HepG2 (cell line): ENCODE data around the gene SLC25A18. TPM values are rescaled to one million over a fixed set of nuclear protein-coding genes. Genes with fewer than 3 reads are reported as not detected.

Experiments used
- GATAD2A ChIP-seq: IDR thresholded peaks from 2 replicates; pipeline ENCODE4 v1.6.1; 2016
- KDM4B ChIP-seq: sonication (generic); formaldehyde crosslinking; IDR thresholded peaks from 2 replicates; pipeline ENCODE4 v1.4.0; 2020; ENCODE audit warnings: missing genetic modification reagents
- PHF8 ChIP-seq: sonication (generic); formaldehyde crosslinking; IDR thresholded peaks from 2 replicates; pipeline ENCODE4 v1.5.0; 2020; ENCODE audit warnings: missing genetic modification reagents
- SMAD9 ChIP-seq: sonication (generic); formaldehyde crosslinking; IDR thresholded peaks from 2 replicates; pipeline ENCODE4 v1.5.1; 2020; ENCODE audit warnings: mild to moderate bottlenecking, missing genetic modification reagents
- ZBTB7A ChIP-seq: sonication (generic); formaldehyde crosslinking; IDR thresholded peaks from 2 replicates; pipeline ENCODE4 v1.8.0; 2022; ENCODE audit warnings: mild to moderate bottlenecking, missing genetic modification reagents
- ZNF224 ChIP-seq: sonication (generic); formaldehyde crosslinking; IDR thresholded peaks from 2 replicates; pipeline ENCODE4 v1.5.0; 2020; ENCODE audit warnings: mild to moderate bottlenecking, missing genetic modification reagents
- ZNF549 ChIP-seq: sonication (generic); formaldehyde crosslinking; IDR thresholded peaks from 2 replicates; pipeline ENCODE4 v1.5.0; 2020; ENCODE audit warnings: missing genetic modification reagents
- ZNF614 ChIP-seq: IDR thresholded peaks from 2 replicates; pipeline ENCODE4 v1.6.1; 2018; ENCODE audit warnings: missing biosample characterization, missing genetic modification reagents, inconsistent platforms, borderline replicate concordance
- ZNF672 ChIP-seq: sonication (generic); formaldehyde crosslinking; IDR thresholded peaks from 2 replicates; pipeline ENCODE4 v1.8.1; 2022; ENCODE audit warnings: missing genetic modification reagents
- ZNF749 ChIP-seq: sonication (generic); formaldehyde crosslinking; IDR thresholded peaks from 2 replicates; pipeline ENCODE4 v1.8.0; 2022; ENCODE audit warnings: mild to moderate bottlenecking, missing genetic modification reagents, moderate library complexity, borderline replicate concordance
- polyA plus RNA-seq, 8 experiments: library from polyadenylated mRNA; depleted of rRNA in 3 of 8; stranded (reverse) in 7 of 8; unstranded in 1 of 8; fragments of >200 nt; fragmentation: Illumina TruSeq in 4 of 8; extraction: Trizol in 4 of 8; gene quantifications; 2 replicates each; pipeline versions ENCODE4 v1.2.1 to v1.2.3, GENCODE V29; 2011 to 2016; ENCODE audit warnings: low read depth in 4 of 8, missing spikeins in 1 of 8, mixed read lengths in 1 of 8; ENCODE audit not compliant: insufficient read depth in 1 of 8
- total RNA-seq, 5 experiments: library from RNA; depleted of rRNA; stranded (reverse); fragments of >200 nt; fragmentation: Illumina TruSeq; extraction: Trizol; gene quantifications; 2 replicates each; pipeline ENCODE4 v1.2.3, GENCODE V29; 2016; ENCODE audit warnings: low read depth in 1 of 5
- TF ChIP-seq, protein P1 (sequence below): sonication (generic); formaldehyde crosslinking; IDR thresholded peaks from 2 replicates; pipeline ENCODE4 v1.5.1; 2020; ENCODE audit warnings: missing genetic modification reagents, mild to moderate bottlenecking, borderline replicate concordance
- TF ChIP-seq, protein P2 (sequence below): sonication (generic); formaldehyde crosslinking; IDR thresholded peaks from 2 replicates; pipeline ENCODE4 v1.4.0; 2020; ENCODE audit warnings: missing genetic modification reagents
- TF ChIP-seq, protein P3 (sequence below): sonication (generic); formaldehyde crosslinking; IDR thresholded peaks from 2 replicates; pipeline ENCODE4 v1.5.0; 2020; ENCODE audit warnings: mild to moderate bottlenecking, missing genetic modification reagents, borderline replicate concordance
- TF ChIP-seq, protein P4 (sequence below): sonication (generic); formaldehyde crosslinking; IDR thresholded peaks from 2 replicates; pipeline ENCODE4 v1.8.0; 2022; ENCODE audit warnings: missing genetic modification reagents, mild to moderate bottlenecking, inconsistent platforms, borderline replicate concordance

SLC25A18 gene
- total and polyA plus RNA-seq, 2 of the 13 experiments (the other 11 are each of a cell fraction or from before 2014, with no cell fraction given) = 0.28 to 0.75 TPM

DNA sequence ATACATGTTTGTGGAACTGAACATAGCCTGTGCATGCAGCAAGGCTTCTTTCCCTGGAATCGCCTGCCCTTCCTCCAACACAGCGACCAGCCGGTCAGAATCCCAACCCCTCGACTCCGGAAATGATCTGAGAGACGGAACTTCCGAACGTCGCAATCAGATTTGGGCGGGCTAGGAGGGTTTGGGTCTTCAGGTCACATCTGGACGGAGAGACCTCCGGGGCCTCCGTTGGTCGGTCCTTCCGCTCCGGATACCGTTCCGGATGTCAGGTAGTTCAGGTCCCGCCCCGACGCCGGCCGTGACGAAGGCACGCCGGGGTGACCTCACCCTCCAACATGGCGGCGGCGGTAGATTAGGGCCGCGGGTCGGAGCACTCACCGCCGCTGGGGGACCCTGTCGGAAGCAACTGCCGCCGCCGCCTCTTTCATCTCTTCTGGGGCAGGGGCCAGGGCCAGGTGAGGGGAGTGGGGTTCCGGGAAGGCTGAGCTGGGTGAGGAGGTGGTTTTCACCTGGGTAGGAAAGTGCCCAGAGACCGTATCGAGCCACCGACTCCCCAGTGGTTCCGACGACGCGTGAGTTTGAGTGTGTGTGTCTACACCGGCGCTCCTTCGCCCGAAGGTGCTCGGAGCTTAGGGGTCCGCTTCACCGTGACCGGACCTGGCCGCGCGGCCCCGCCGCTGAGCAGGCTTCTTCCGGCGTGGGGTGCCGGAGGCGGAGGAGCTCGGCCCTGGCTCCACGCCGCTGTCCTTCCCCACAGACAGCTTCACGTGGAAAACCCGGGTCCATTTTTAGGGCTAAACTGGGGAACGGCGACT, 75.3 kb downstream of the SLC25A18 start, which contains the start of gene BCL2L13 (continued):
- peak; percentile 18; the same call in 1 of the 2 replicates for TF ChIP-seq ZNF614 (CRISPR knock-in tag)
- no peak; the same call in 1 of the 2 replicates for TF ChIP-seq ZNF749
- no peak for TF ChIP-seq ZNF672 (CRISPR knock-in tag)
- no peak; the same call in 1 of the 2 replicates for TF ChIP-seq KDM4B (CRISPR knock-in tag)
- no peak for TF ChIP-seq ZNF549 (CRISPR knock-in tag)
- TF ChIP-seq PHF8 (CRISPR knock-in tag) = peak; percentile 77
- TF ChIP-seq, protein P1, sequence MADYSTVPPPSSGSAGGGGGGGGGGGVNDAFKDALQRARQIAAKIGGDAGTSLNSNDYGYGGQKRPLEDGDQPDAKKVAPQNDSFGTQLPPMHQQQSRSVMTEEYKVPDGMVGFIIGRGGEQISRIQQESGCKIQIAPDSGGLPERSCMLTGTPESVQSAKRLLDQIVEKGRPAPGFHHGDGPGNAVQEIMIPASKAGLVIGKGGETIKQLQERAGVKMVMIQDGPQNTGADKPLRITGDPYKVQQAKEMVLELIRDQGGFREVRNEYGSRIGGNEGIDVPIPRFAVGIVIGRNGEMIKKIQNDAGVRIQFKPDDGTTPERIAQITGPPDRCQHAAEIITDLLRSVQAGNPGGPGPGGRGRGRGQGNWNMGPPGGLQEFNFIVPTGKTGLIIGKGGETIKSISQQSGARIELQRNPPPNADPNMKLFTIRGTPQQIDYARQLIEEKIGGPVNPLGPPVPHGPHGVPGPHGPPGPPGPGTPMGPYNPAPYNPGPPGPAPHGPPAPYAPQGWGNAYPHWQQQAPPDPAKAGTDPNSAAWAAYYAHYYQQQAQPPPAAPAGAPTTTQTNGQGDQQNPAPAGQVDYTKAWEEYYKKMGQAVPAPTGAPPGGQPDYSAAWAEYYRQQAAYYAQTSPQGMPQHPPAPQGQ = no peak
- TF ChIP-seq, protein P2, sequence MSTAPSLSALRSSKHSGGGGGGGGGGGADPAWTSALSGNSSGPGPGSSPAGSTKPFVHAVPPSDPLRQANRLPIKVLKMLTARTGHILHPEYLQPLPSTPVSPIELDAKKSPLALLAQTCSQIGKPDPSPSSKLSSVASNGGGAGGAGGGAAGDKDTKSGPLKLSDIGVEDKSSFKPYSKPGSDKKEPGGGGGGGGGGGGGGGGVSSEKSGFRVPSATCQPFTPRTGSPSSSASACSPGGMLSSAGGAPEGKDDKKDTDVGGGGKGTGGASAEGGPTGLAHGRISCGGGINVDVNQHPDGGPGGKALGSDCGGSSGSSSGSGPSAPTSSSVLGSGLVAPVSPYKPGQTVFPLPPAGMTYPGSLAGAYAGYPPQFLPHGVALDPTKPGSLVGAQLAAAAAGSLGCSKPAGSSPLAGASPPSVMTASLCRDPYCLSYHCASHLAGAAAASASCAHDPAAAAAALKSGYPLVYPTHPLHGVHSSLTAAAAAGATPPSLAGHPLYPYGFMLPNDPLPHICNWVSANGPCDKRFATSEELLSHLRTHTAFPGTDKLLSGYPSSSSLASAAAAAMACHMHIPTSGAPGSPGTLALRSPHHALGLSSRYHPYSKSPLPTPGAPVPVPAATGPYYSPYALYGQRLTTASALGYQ (CRISPR knock-in tag) = 0 out of 2 replicates have a peak, but pooled peaks have one; percentile 26
- no peak for TF ChIP-seq ZBTB7A
- TF ChIP-seq, protein P3, sequence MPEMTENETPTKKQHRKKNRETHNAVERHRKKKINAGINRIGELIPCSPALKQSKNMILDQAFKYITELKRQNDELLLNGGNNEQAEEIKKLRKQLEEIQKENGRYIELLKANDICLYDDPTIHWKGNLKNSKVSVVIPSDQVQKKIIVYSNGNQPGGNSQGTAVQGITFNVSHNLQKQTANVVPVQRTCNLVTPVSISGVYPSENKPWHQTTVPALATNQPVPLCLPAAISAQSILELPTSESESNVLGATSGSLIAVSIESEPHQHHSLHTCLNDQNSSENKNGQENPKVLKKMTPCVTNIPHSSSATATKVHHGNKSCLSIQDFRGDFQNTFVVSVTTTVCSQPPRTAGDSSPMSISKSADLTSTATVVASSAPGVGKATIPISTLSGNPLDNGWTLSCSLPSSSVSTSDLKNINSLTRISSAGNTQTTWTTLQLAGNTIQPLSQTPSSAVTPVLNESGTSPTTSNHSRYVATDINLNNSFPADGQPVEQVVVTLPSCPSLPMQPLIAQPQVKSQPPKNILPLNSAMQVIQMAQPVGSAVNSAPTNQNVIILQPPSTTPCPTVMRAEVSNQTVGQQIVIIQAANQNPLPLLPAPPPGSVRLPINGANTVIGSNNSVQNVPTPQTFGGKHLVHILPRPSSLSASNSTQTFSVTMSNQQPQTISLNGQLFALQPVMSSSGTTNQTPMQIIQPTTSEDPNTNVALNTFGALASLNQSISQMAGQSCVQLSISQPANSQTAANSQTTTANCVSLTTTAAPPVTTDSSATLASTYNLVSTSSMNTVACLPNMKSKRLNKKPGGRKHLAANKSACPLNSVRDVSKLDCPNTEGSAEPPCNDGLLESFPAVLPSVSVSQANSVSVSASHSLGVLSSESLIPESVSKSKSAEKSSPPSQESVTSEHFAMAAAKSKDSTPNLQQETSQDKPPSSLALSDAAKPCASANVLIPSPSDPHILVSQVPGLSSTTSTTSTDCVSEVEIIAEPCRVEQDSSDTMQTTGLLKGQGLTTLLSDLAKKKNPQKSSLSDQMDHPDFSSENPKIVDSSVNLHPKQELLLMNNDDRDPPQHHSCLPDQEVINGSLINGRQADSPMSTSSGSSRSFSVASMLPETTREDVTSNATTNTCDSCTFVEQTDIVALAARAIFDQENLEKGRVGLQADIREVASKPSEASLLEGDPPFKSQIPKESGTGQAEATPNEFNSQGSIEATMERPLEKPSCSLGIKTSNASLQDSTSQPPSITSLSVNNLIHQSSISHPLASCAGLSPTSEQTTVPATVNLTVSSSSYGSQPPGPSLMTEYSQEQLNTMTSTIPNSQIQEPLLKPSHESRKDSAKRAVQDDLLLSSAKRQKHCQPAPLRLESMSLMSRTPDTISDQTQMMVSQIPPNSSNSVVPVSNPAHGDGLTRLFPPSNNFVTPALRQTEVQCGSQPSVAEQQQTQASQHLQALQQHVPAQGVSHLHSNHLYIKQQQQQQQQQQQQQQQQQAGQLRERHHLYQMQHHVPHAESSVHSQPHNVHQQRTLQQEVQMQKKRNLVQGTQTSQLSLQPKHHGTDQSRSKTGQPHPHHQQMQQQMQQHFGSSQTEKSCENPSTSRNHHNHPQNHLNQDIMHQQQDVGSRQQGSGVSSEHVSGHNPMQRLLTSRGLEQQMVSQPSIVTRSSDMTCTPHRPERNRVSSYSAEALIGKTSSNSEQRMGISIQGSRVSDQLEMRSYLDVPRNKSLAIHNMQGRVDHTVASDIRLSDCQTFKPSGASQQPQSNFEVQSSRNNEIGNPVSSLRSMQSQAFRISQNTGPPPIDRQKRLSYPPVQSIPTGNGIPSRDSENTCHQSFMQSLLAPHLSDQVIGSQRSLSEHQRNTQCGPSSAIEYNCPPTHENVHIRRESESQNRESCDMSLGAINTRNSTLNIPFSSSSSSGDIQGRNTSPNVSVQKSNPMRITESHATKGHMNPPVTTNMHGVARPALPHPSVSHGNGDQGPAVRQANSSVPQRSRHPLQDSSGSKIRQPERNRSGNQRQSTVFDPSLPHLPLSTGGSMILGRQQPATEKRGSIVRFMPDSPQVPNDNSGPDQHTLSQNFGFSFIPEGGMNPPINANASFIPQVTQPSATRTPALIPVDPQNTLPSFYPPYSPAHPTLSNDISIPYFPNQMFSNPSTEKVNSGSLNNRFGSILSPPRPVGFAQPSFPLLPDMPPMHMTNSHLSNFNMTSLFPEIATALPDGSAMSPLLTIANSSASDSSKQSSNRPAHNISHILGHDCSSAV (CRISPR knock-in tag) = no peak
- TF ChIP-seq, protein P4, sequence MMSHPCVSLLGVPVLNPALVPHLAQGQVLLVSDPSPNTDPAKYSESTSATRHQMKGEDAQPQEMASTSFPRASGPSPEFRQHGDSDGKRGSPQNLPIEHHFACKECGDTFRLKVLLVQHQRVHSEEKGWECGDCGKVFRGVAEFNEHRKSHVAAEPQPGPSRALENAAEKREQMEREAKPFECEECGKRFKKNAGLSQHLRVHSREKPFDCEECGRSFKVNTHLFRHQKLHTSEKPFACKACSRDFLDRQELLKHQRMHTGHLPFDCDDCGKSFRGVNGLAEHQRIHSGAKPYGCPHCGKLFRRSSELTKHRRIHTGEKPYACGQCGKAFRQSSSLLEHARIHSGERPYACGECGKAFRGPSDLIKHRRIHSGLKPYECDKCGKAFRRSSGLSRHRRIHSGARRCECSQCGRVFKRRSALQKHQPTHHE (CRISPR knock-in tag) = no peak; the same call in 1 of the 2 replicates
- no peak for TF ChIP-seq SMAD9 (CRISPR knock-in tag)
- peak; percentile 40 for TF ChIP-seq GATAD2A (CRISPR knock-in tag)
- peak; percentile 95 for TF ChIP-seq ZNF224 (CRISPR knock-in tag)
